Pons (tissue), 1 donor: ENCODE results near the gene OR10T2.
"Not testable (repeated sequence)": the region's sequence is repeated elsewhere in the genome, so short reads cannot be mapped to it uniquely, and the experiment has no call there.

Experiments
- DNase-seq: peaks from one replicate; pipeline ENCODE4 v3.0.0-alpha.2; 2016; ENCODE audit warnings: low spot score

OR10T2 gene, protein sequence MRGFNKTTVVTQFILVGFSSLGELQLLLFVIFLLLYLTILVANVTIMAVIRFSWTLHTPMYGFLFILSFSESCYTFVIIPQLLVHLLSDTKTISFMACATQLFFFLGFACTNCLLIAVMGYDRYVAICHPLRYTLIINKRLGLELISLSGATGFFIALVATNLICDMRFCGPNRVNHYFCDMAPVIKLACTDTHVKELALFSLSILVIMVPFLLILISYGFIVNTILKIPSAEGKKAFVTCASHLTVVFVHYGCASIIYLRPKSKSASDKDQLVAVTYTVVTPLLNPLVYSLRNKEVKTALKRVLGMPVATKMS

DNA sequence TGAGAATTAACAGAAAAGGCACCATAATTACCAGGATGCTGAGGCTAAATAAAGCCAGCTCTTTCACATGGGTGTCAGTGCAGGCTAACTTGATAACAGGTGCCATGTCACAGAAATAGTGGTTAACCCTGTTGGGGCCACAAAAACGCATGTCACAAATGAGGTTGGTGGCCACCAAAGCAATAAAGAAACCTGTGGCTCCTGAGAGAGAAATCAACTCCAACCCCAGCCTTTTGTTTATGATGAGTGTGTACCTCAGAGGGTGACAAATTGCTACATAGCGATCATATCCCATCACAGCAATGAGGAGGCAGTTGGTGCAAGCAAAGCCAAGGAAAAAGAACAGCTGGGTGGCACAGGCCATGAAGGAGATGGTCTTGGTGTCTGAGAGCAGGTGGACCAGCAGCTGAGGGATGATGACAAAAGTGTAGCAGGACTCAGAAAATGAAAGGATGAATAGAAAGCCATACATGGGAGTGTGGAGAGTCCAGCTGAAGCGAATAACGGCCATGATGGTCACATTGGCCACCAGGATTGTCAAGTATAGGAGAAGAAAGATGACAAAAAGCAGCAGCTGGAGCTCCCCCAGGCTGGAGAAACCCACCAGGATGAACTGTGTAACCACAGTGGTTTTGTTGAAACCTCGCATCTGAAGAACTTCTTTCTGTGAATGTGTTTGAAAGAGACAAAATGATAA, at the start of gene OR10T2:
Gene OR10T2 (minus strand): TSS at position 649 of the 697 bp plus-strand sequence. CDS start 0 bp downstream, at position 649.
- no peak for DNase-seq

DNA sequence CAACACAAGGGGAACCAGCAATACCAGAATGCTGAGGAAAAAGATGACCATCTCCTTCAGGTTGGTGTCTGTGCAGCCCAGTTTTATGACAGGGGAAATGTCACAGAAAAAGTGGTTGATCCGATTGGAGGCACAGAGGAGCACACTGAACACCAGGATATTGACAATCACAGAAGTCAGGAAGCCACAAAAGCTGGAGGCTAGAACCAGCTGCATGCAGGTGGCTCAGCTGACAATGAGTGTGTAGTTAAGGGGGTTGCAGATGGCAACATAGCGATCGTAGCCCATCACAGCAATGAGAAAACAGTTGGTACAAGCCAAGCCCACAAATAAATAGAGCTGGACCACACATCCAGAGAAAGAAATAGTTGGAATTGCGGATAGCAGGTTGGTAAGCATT, 46.1 kb upstream of the OR10T2 start:
- DNase-seq: no peak

DNA sequence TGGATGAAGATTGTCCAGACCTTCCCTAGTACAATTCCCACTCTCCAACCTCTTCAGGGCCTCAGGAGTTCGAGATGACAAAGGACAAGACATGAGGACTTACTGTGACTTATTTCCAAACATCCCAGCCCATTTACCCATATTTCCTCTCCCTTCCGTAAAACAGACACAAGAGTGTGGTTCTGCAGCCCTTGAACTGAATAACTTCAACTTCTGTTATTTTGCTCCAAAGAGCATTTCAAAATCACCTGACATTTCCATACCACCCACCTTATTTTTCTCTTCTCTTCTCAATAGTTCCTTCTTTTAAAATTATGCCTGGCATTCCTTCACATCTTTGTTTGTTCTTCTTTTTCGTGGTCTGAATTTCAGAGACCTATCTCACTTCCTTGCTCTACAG, 35.5 kb upstream of the OR10T2 start:
- DNase-seq: no peak

DNA sequence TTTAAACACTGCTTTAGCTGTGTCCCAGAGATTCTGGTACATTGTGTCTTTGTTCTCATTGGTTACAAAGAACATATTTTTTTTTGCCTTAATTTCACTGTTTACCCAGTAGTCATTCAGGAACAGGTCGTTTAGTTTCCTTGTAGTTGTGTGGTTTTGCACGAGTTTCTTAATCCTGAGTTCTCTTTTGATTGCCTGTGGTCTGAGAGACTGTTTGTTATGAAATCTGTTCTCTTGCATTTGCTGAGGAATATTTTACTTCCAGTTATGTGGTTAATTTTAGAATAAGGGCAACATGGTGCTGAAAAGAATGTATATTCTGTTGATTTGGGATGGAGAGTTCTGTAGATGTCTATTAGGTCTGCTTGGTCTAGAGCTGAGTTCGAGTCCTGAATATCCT, 30.9 kb upstream of the OR10T2 start:
- DNase-seq: not testable (repeated sequence)

DNA sequence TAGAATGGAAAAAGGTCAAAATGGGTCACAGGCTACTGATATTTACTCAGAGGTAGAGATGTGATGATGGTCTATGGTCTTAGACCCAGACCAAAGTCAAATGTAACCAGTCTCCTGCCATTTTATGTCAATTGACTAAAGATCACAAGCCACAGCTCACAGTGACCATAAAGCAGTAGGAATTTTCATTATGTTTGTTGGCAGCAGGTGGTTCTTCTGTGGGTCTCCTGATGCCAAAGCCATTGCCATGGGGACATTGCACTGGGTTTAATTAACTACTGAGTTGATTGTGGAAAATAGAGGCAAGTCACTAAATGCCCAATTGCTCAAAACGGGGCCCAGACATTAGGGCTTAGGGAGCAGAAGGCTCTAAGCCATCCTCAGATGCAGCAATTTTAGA, 26.9 kb upstream of the OR10T2 start, which contains the start of gene OR10K2:
Gene OR10K2 (minus strand): TSS at position 101 of the 400 bp plus-strand sequence. CDS start 5,371 bp downstream, outside the sequence.
- DNase-seq: no peak

DNA sequence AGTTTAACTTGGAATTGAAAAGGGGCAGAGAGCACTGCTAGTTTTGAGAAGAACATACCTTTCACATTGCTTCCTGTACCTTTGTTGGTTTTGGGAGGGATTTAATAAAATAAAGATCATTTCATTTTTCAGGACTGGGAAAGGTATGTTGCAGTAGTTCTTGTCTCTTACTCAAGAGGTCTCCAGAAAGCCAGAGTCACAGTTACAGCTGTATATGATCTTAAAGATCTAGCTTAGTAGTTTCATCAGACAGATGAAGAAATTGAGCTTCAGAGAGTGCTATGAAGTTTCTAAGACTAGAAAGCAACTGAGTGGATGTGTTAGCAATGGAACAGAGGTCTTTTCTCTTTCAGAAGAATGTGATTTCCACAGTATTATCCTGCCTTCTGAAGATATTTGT, 25.8 kb upstream of the OR10T2 start:
- DNase-seq: no peak

DNA sequence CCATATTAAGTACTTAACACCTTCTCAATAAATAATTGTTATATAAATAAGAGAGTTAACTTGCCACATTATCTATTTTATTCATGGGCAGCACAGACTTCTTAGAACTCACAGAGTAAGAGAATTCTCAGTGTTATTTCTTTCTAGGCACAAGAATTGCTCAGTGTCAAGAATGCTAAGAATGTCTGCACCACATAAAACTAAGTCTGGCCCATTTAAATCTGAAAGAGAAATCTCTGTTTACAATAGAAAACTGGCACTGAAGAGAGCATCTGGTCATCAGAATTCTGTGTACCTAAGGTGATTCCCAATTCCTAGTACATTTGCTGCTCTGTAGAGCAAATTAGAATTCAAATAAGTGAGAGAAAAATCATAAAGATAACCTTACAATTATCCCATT, 22.9 kb upstream of the OR10T2 start:
- no peak for DNase-seq

DNA sequence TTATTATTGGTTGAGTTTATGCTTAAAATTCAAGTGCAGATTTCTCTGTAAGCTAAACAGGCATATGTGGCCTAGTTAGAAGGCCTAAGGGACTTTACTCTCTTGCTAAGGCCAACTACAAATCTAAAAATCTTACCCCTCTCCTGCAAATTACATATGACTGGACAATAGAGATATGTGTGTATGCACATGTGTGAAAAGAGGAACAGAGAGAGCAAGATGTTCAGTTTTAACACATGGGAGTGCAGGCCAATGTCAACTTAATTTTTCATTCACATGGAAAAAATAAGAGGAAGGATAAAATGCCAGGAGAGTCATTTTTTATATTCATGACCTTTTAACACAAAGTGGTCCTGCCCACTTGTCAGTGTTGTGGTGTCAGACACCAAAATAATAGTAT, 18.3 kb upstream of the OR10T2 start:
- no peak for DNase-seq

DNA sequence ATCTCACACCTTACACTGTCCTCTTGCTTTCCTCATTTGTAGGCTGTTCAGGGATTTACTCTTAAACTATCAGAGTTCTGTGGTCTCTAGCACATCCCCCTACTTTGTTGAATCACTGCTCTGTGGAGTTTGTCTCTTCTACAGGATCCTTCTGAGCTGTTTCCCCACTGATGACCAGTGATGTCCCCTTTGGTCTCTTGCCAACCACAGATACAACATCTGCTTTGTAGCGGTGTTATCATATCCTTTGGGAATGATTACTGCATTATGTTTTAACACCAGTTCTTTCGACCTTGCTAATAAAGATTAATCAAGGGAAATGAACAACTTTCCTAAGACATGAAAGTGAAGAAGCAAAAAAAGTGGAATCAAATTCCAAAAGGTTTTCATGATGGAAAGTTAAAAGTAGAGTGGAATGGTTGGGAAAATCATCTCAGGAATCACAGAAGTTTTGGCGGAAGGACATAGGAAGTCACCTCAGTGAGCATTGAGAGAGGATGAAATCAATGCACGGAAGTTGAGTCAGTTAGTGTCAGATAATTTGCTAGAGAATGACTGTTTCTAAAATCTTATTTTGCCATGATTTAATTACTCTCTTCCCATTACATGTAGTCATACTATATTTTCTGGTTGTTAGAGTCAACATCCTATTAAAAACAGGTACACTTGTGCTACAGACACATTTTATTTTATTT, 15.5 kb upstream of the OR10T2 start:
- no peak for DNase-seq

DNA sequence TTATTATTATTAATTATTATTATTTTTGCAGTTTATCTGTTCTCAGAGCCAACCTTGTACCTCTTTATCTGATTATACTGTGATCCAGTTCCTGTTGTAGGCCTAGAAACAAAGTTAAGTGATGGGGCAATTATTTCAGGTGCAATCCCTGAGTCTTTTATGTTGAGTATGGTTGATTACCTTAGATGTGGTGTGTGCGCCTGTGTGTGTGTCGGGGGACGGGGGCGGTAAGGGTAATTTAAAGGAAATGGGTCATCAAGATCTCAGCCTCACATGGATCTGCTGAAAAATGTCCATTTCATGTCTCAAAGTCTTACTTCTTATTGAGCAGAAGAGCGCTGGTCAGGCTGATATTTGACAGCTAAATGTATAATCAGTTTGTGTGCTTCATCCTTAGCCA, 7.8 kb upstream of the OR10T2 start:
- no peak for DNase-seq

DNA sequence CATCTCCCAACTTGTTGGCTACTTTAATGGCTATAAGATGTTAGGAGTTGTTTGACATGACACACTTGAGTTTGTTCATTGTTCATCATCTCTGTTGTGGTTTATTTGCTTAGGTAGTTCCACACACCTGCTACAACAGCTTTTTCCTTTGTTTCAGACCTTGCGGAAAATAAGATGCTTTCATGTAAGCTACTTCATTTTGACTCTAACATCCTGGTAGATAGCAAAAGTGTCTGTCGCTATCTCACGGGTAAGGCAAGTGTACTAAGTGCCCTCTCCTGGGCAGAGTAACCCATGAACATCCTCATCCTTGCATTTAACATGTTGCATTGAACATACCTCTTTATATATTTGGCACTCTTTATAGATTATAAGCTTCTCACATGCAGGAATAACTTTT, 1.6 kb upstream of the OR10T2 start:
- no peak for DNase-seq

DNA sequence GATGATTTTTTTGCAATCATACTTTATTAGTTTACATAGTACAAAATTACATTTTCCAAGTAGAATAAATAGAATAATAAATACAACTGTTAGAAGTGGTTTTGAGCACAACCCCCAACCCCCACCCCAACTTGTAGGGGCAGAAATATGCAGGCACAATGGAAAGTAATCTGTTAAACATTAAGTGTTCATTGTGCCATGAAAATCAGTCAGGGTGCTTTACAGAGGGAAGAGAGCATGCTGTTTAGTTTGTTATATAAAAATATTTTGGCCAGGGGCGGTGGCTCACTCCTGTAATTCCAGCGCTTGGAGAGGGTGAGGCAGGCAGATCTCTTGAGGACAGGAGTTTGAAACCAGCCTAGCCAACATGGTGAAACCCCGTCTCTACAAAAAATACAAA, 2.6 kb downstream of the OR10T2 start:
- DNase-seq: no peak

DNA sequence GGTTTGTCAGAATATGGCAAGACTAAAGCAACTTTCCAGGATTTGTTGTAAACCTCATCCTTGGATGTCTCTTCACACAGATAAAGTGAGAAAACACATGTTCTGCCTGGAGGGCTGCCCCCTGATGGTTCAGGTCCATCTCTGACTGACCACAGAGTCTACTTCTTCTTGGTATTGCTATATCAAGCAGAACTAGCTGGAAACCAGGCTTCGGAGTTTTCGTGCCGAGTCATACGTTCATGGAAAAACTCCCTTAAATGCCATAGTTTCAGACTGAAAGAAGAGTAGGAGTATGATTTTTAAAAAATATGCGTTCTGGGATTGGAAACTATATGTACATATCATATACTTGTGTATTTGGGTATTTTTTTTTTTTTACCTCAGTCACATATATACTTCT, 5.8 kb downstream of the OR10T2 start:
- DNase-seq: no peak

DNA sequence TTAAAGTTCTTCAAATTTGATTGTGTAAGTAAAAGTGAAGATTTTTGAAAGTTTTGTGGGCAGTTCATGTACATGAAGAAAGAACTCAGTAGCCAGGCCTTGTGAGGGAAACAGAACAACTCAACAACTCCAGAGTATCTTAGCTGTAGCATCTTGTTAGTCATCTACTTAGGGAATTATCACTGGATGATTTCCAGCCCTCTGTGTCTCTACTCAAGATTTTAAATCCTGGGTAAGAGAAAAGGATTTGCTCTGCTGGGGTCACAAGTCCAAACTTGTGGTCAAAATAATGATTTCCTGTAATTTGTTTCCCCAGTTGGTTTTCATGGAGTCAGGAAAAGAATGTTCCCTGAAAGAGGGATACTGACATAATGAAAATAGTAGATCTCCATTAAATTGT, 8.2 kb downstream of the OR10T2 start:
- no peak for DNase-seq

DNA sequence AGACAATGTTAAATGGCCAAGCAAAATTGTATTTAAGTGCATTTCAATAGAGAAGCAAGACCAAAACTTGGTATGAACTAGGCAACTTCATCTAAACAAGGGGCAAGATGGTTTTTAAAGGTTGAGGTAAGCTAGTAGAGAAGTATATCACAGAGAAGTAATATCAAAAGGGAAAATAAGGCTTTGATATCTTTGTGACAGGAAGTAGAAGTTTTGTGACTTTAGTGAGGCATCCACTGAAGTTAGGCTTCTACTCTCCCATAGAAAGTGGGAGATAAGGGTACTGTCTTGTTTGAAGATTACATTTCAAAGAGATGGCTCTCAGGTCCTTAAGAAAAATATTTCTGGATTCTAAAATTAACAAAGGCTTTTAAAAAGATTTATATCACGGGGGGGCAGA, 8.9 kb downstream of the OR10T2 start:
- no peak for DNase-seq

DNA sequence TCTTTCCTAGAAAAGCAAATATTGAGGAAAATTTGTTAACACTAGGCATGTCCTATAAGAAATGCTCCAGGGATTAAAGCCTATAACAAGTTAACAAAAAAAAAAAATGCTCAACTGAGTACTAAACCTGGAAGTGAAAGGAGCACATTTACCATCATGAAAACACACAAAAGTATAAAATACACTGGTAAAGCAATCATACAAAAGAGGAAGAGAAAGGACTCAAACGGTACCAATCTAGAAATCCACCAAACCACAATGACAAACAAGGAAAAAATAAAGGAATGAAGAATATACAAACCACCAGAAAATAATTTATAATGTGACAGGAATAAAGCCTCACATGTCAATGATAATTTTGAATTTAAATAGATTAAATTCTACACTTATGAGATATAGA, 24.4 kb downstream of the OR10T2 start:
- no peak for DNase-seq

DNA sequence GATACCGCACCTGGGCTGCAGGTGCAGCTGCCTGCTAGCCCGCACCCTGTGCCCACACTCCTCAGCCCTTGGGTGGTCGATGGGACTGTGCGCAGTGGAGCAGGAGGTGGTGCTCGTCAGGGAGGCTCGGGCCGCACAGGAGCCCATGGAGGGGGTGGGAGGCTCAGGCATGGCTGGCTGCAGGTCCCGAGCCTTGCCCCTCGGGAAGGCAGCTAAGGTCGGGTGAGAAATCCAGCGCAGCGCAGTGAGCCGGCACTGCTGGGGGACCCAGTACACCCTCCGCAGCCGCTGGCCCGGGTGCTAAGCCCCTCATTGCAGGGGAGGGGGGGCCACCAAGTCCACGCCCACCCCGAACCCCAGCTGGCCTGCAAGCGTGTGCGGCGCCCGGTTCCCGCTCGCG, 25.2 kb downstream of the OR10T2 start:
- not testable (repeated sequence) for DNase-seq

DNA sequence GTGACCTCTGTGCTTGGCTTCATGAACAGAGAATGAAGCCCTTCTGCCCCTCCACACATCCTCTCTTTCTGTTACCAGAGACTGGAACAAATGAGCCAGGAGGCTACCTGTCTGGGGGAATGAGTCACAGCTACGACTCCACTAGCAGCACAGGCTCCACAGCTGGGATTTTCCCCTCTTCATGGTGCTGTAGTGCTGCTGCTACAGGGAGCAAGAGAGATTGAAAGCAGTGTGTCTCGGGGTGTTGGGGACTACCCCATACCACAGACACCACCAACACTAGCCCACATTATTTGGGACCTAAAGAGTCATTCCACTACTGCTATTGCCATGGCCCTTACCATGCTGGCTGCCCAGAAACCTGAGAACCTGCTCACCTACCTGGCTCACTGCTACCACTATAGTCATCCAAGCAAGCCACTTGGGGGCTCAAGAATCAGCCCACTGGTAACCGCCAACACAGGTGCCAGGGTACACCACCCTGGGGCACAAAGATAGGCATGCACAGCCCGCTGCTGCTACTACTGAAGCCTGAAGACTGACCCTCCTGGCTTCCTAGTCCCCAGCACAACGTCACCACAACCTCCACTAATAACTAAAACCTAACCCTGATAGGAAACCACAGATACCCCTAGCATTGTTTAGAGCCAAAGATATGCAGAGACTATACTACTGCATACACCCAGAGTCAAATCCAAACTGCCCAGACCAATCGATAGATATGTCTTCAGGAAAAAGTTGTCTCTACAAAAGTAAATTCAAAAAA, 27.9 kb downstream of the OR10T2 start:
- no peak for DNase-seq

DNA sequence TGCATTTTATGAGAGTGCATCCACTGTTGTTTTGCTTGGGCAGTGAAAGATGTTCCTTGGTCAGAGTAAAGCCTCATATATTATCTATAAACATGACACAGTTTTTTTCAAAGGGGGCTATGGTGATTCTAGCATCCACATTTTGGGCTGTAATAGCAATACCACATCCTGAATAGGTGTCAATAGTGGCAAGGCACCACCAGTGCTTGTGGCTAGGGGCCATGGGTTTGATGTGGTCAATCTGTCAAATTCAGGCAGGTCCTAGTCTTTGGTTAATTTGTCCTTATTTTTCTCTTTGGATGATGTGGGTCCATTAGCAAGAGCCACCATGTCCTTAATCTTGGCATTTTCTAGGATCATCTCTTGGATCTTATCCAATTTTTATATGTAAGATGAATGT, 32.5 kb downstream of the OR10T2 start:
- no peak for DNase-seq

DNA sequence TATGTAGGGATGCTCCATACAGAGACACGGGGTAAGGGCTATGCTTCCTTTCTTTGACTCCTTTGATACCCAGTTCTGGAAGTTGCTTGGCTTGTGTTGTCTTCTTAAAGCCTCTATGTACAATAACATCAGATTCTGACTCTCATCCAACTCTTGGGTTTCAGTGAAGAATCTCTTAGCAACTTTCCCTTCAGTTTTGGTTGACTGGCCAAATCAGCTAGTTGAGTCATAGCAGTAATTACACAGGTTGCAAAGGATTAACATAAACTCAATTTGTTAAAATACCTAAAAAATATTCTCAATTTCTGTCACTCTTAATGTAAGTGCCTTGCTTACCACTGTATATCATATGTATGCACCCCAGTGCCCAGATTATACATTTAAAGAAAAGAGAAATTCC, 36.3 kb downstream of the OR10T2 start:
- DNase-seq: no peak

DNA sequence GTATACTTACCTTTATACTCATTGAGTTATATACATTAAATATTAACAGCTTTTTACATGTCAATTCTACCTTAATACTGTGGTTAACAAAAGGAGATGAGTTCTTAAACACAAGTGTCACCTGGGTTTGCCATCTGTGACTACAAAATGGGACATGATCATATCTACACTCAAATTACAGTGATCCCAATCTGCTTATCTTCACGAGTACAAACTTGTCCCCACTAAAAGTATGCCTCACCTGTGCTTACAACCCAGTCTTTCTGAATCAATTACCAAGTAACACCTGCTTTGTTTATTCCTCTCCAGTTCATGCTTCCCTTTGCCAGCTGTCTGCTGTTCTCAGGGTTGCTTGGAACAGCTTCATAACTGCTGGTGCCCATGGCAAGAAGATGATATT, 36.8 kb downstream of the OR10T2 start:
- no peak for DNase-seq

DNA sequence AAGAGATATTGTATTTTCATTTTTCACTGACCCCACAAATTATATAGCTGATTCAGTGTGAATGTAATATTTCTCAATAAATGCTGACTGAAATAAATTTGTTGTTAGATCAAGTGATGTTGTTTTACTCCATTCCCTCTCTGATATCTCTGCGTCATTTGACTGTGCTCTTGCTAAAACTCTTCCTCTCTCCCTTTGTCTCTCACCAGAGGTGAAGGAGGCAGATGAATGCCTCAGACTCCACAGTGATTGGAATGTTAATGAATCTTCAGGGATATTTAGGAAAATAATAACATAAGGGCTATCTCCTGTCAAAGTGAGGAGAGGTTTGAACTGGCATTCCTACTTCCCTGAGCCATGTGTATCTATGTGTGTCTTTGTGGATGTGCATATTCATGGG, 41.8 kb downstream of the OR10T2 start:
- no peak for DNase-seq
